ENCODE data around the gene GALNT10. TPM values are rescaled to one million over a fixed set of nuclear protein-coding genes. Genes with fewer than 3 reads are reported as not detected.

The GALNT10 gene
- total RNA-seq, 1 donor from 2014 or later = 93.8 TPM

GRCh38 chr5:154202379-154203260, 12.1 kb downstream of the GALNT10 start:
- ATAC-seq = no peak

GRCh38 chr5:154203798-154204578, 13.5 kb downstream of the GALNT10 start:
- peaks cover 4% of the 10 kb centered on the region for H3K36me3 ChIP-seq
- no peaks in the 10 kb centered on the region for H3K9me3 ChIP-seq
- H3K27ac ChIP-seq = no peak overlapping the region
- no peaks in the 10 kb centered on the region for H3K27me3 ChIP-seq
- intact Hi-C loops (cut with DNase I) = loop anchor here (10.0 kb wide), 1 partner anchor 201 kb away; no protein-coding TSS in a partner anchor
- H3K4me3 ChIP-seq = no peak overlapping the region
- TF ChIP-seq CTCF (IDR thresholded peaks at IDR 0.05) = no peak
- DNase-seq = no peak
- H3K4me1 ChIP-seq = peaks cover under 1% of the 10 kb centered on the region
- ATAC-seq = no peak

More at GRCh38 chr5:154202379-154203260, 12.1 kb downstream of the GALNT10 start:
- H3K27me3 ChIP-seq = no peaks in the 10 kb centered on the region
- no peak for DNase-seq
- H3K9me3 ChIP-seq = no peaks in the 10 kb centered on the region
- no peak for TF ChIP-seq CTCF (IDR thresholded peaks at IDR 0.05)
- peaks cover 4% of the 10 kb centered on the region for H3K36me3 ChIP-seq
- H3K4me3 ChIP-seq = no peak overlapping the region
- H3K27ac ChIP-seq = no peak overlapping the region
- intact Hi-C loops (cut with DNase I) = loop anchor here (10.0 kb wide), 1 partner anchor 202 kb away; no protein-coding TSS in a partner anchor
- peaks cover 12% of the 10 kb centered on the region for H3K4me1 ChIP-seq

- H3K36me3 ChIP-seq = peaks cover 4% of the 10 kb centered on the region
- no peak overlapping the region for H3K4me3 ChIP-seq
- no peaks in the 10 kb centered on the region for H3K4me1 ChIP-seq
- no peak for TF ChIP-seq CTCF (IDR thresholded peaks at IDR 0.05)
- DNase-seq (no peak), ATAC-seq (no peak)
- intact Hi-C loops (cut with DNase I) = loop anchor here (10.0 kb wide), 1 partner anchor 199 kb away; no protein-coding TSS in a partner anchor
- no peaks in the 10 kb centered on the region for H3K27me3 ChIP-seq
- no peak overlapping the region for H3K27ac ChIP-seq
- no peaks in the 10 kb centered on the region for H3K9me3 ChIP-seq
Observed at GRCh38 chr5:154205441-154206117, 15.0 kb downstream of the GALNT10 start.

- Histone ChIP-seq H3K4me1 (no peaks in the 10 kb centered on the region), H3K36me3 (peaks cover 4% of the 10 kb centered on the region), H3K4me3 (no peak overlapping the region), H3K9me3 (no peaks in the 10 kb centered on the region), H3K27ac (no peak overlapping the region), H3K27me3 (no peaks in the 10 kb centered on the region)
- ATAC-seq (no peak), DNase-seq (no peak)
- intact Hi-C loops (cut with DNase I) = loop anchor here (10.0 kb wide), 1 partner anchor 198 kb away; no protein-coding TSS in a partner anchor
- TF ChIP-seq CTCF (IDR thresholded peaks at IDR 0.05) = no peak
Observed at GRCh38 chr5:154206311-154206710, 15.8 kb downstream of the GALNT10 start.

- no peaks in the 10 kb centered on the region for H3K4me1 ChIP-seq
- H3K27ac ChIP-seq = no peak overlapping the region
- no peak for ATAC-seq
- H3K4me3 ChIP-seq = no peak overlapping the region
- peaks cover 4% of the 10 kb centered on the region for H3K36me3 ChIP-seq
- no peaks in the 10 kb centered on the region for H3K27me3 ChIP-seq
- DNase-seq = no peak
- intact Hi-C loops (cut with DNase I) = loop anchor here (10.0 kb wide), 1 partner anchor 198 kb away; no protein-coding TSS in a partner anchor
- TF ChIP-seq CTCF (IDR thresholded peaks at IDR 0.05) = no peak
- H3K9me3 ChIP-seq = no peaks in the 10 kb centered on the region
Observed at GRCh38 chr5:154207204-154207603, 16.7 kb downstream of the GALNT10 start.

Data from upper lobe of right lung (tissue), 1 donor.